Measurements from ENCODE around the gene NPTXR.

- TF ChIP-seq POLR2A (IDR thresholded peaks at IDR 0.05) (no peak), CTCF (IDR thresholded peaks at IDR 0.05) (no peak)
Measured at GRCh38 chr22:38878001-38878400, 34.2 kb upstream of the NPTXR start.
